ENCODE data around the gene INPP5D. TPM values are rescaled to one million over a fixed set of nuclear protein-coding genes. Genes with fewer than 3 reads are reported as not detected.

Gene INPP5D
- total RNA-seq, 1 donor from 2014 or later: 33.3 TPM

GRCh38 chr2:233081731-233082221, 21.6 kb downstream of the INPP5D start:
- DNase-seq: peak; percentile 56
- Histone ChIP-seq H3K27ac (no peak overlapping the region), H3K4me1 (peaks cover 48% of the 10 kb centered on the region), H3K27me3 (no peaks in the 10 kb centered on the region), H3K36me3 (no peaks in the 10 kb centered on the region), H3K9me3 (no peaks in the 10 kb centered on the region), H3K4me3 (no peak overlapping the region)
- intact Hi-C loops (cut with DNase I): no loop called here
- no peak for ATAC-seq
- TF ChIP-seq, protein P1, sequence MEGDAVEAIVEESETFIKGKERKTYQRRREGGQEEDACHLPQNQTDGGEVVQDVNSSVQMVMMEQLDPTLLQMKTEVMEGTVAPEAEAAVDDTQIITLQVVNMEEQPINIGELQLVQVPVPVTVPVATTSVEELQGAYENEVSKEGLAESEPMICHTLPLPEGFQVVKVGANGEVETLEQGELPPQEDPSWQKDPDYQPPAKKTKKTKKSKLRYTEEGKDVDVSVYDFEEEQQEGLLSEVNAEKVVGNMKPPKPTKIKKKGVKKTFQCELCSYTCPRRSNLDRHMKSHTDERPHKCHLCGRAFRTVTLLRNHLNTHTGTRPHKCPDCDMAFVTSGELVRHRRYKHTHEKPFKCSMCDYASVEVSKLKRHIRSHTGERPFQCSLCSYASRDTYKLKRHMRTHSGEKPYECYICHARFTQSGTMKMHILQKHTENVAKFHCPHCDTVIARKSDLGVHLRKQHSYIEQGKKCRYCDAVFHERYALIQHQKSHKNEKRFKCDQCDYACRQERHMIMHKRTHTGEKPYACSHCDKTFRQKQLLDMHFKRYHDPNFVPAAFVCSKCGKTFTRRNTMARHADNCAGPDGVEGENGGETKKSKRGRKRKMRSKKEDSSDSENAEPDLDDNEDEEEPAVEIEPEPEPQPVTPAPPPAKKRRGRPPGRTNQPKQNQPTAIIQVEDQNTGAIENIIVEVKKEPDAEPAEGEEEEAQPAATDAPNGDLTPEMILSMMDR (IDR thresholded peaks at IDR 0.05): no peak

GRCh38 chr2:233082222-233082930, 22.2 kb downstream of the INPP5D start:
- TF ChIP-seq, protein P1 (IDR thresholded peaks at IDR 0.05): no peak

GRCh38 chr2:233082931-233083755, 23.0 kb downstream of the INPP5D start:
- peaks cover 58% of the 10 kb centered on the region for H3K4me1 ChIP-seq
- DNase-seq (peak; percentile 51), ATAC-seq (no peak)
- peak overlapping the region; percentile 85 for H3K27ac ChIP-seq
- no peaks in the 10 kb centered on the region for H3K27me3 ChIP-seq
- H3K9me3 ChIP-seq: no peaks in the 10 kb centered on the region
- no peak overlapping the region for H3K4me3 ChIP-seq
- intact Hi-C loops (cut with DNase I): no loop called here
- H3K36me3 ChIP-seq: no peaks in the 10 kb centered on the region
- TF ChIP-seq, protein P1 (IDR thresholded peaks at IDR 0.05): no peak

More at GRCh38 chr2:233082222-233082930, 22.2 kb downstream of the INPP5D start:
- H3K36me3 ChIP-seq: no peaks in the 10 kb centered on the region
- no peaks in the 10 kb centered on the region for H3K9me3 ChIP-seq
- peak; percentile 15 for DNase-seq
- H3K4me3 ChIP-seq: no peak overlapping the region
- no peaks in the 10 kb centered on the region for H3K27me3 ChIP-seq
- H3K4me1 ChIP-seq: peaks cover 51% of the 10 kb centered on the region
- intact Hi-C loops (cut with DNase I): no loop called here
- no peak for ATAC-seq
- H3K27ac ChIP-seq: peak overlapping the region; percentile 85

DNA sequence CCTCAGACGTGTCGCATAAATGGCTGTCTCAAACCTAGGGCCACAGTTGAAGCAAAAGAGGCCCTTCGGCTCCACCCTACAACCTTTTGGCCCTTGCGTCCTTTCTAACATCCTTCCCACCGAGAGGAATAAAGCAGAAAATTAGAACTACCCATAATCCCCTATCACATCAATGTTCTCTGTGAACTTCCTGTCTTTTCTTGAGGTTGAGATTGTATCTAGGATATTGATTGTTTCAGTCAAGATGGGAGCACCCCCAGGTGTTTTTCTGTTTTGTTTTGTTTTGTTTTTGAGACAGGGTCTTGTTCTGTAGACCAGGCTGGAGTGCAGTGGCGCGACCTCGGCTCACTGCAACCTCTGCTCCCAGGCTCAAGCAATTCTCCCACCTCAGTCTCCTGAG, 23.6 kb downstream of the INPP5D start:
- no peaks in the 10 kb centered on the region for H3K9me3 ChIP-seq
- ATAC-seq (no peak), DNase-seq (peak; percentile 28)
- TF ChIP-seq, protein P1 (IDR thresholded peaks at IDR 0.05): no peak
- no peaks in the 10 kb centered on the region for H3K27me3 ChIP-seq
- H3K4me1 ChIP-seq: peaks cover 62% of the 10 kb centered on the region
- intact Hi-C loops (cut with DNase I): no loop called here
- peak overlapping the region; percentile 85 for H3K27ac ChIP-seq
- H3K4me3 ChIP-seq: no peak overlapping the region
- H3K36me3 ChIP-seq: no peaks in the 10 kb centered on the region

DNA sequence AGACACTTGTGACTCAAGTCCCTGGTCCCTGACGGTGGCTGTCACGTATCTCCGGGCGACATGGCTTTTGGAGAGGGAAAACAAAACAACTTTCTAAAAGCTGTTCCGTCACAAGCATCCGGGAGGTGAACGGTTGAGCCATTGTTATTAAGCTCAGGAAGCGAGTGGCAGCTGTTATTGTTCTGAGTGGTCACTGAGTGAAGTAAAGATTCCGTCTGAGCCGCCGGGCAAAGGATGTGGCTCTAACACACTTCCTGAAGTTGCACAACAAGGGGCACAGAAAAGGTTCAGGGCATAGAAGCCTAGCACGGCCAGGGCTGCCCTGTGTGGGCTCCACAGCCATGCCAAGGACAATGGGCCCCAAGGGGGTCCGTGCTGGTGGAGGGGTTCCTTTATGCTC, 24.3 kb downstream of the INPP5D start:
- ATAC-seq (peak; percentile 79), DNase-seq (peak; percentile 69)
- no peaks in the 10 kb centered on the region for H3K27me3 ChIP-seq
- intact Hi-C loops (cut with DNase I): no loop called here
- TF ChIP-seq, protein P1 (IDR thresholded peaks at IDR 0.05): no peak
- H3K4me3 ChIP-seq: no peak overlapping the region
- peak overlapping the region; percentile 85 for H3K27ac ChIP-seq
- no peaks in the 10 kb centered on the region for H3K36me3 ChIP-seq
- H3K4me1 ChIP-seq: peaks cover 58% of the 10 kb centered on the region
- H3K9me3 ChIP-seq: no peaks in the 10 kb centered on the region
